Activated gamma-delta T cell (primary cell): ENCODE measurements around the gene MEIS1.

ENCODE experiments used
- DNase-seq: peaks from one replicate; lab custom pipeline; 2025; lab: John Stamatoyannopoulos, UW

MEIS1 gene

GRCh38 chr2:66443979-66444861 is 9.3 kb downstream of the MEIS1 start:
- no peak for DNase-seq

GRCh38 chr2:66445076-66445924 is 10.4 kb downstream of the MEIS1 start:
- DNase-seq, result no peak

- DNase-seq, result no peak
Measured at GRCh38 chr2:66445925-66446871, 11.3 kb downstream of the MEIS1 start.

GRCh38 chr2:66446941-66447340 is 12.0 kb downstream of the MEIS1 start:
- DNase-seq, result no peak

GRCh38 chr2:66447677-66448076 is 12.8 kb downstream of the MEIS1 start:
- no peak for DNase-seq

GRCh38 chr2:66448136-66448991 is 13.4 kb downstream of the MEIS1 start:
- no peak for DNase-seq

- DNase-seq, result no peak
Measured at GRCh38 chr2:66452214-66452613, 17.3 kb downstream of the MEIS1 start.

GRCh38 chr2:66452917-66453316 is 18.0 kb downstream of the MEIS1 start:
- DNase-seq, result no peak

GRCh38 chr2:66455490-66455889 is 20.6 kb downstream of the MEIS1 start:
- no peak for DNase-seq

- no peak for DNase-seq
Measured at GRCh38 chr2:66456183-66457041, 21.5 kb downstream of the MEIS1 start.

- DNase-seq, result no peak
Measured at GRCh38 chr2:66457545-66457944, 22.6 kb downstream of the MEIS1 start.

- DNase-seq, result no peak
Measured at GRCh38 chr2:66460031-66460430, 25.1 kb downstream of the MEIS1 start.

GRCh38 chr2:66461001-66461663 is 26.2 kb downstream of the MEIS1 start:
- no peak for DNase-seq

- no peak for DNase-seq
Measured at GRCh38 chr2:66461664-66462500, 27.0 kb downstream of the MEIS1 start.

- DNase-seq, result no peak
Measured at GRCh38 chr2:66462501-66462825, 27.5 kb downstream of the MEIS1 start.

- no peak for DNase-seq
Measured at GRCh38 chr2:66463206-66463755, 28.4 kb downstream of the MEIS1 start.

- no peak for DNase-seq
Measured at GRCh38 chr2:66464930-66465637, 30.2 kb downstream of the MEIS1 start.

GRCh38 chr2:66466433-66466832 is 31.5 kb downstream of the MEIS1 start:
- DNase-seq, result no peak
